H1 (cell line): ENCODE results near the gene PIGH. TPM values are rescaled to one million over a fixed set of nuclear protein-coding genes. Genes with fewer than 3 reads are reported as not detected.

Experiments used
- CTCF ChIA-PET: fragments of 300-600 bp; sonication (Branson Sonifier 250); formaldehyde crosslinking; loops from one replicate; lab custom pipeline; 2021; ENCODE audit not compliant: partially characterized antibody; lab: Charles Lee
- POLR2A ChIA-PET: fragments of 300-600 bp; sonication (Branson Sonifier 250); formaldehyde crosslinking; loops from one replicate; lab custom pipeline; 2021; ENCODE audit warnings: inconsistent platforms; ENCODE audit not compliant: partially characterized antibody; lab: Charles Lee
- DNase-seq, 2 experiments: peaks; one replicate each; pipeline versions ENCODE4 v3.0.0 to v3.0.0-alpha.2; 2010 to 2022; ENCODE audit warnings: low spot score in 2 of 2, low read depth in 1 of 2, mixed read lengths in 1 of 2
- FAIRE-seq: peaks from 2 replicates; lab custom pipeline; 2011; peaks lifted over from hg19 to GRCh38; lab: Jason Lieb, UNC
- H2AFZ ChIP-seq: 2 replicates; pipeline ENCODE4 v1.8.1; 2012; ENCODE audit warnings: low read length, inconsistent platforms
- H2AK5ac ChIP-seq: 2 replicates; pipeline ENCODE4 v1.6.1; 2013; ENCODE audit warnings: low read depth, low read length
- H2BK120ac ChIP-seq: replicated peaks from 2 replicates; pipeline ENCODE3; 2013; ENCODE audit warnings: low read depth, low read length, inconsistent platforms
- H2BK12ac ChIP-seq: 2 replicates; pipeline ENCODE4 v1.6.1; 2013; ENCODE audit warnings: low read depth, low read length
- H2BK15ac ChIP-seq: 2 replicates; pipeline ENCODE4 v1.6.1; 2013; ENCODE audit warnings: low read length
- H2BK20ac ChIP-seq: 2 replicates; pipeline ENCODE4 v1.6.1; 2013; ENCODE audit warnings: low read length
- H2BK5ac ChIP-seq: 2 replicates; pipeline ENCODE4 v1.6.1; 2013; ENCODE audit warnings: low read depth, low read length
- H3K14ac ChIP-seq: 2 replicates; pipeline ENCODE4 v1.6.1; 2013; ENCODE audit warnings: inconsistent platforms; ENCODE audit not compliant: insufficient read length
- H3K18ac ChIP-seq: 2 replicates; pipeline ENCODE4 v1.6.1; 2013; ENCODE audit warnings: low read length; ENCODE audit errors: extremely low read depth
- H3K23ac ChIP-seq: 2 replicates; pipeline ENCODE4 v1.6.1; 2013; ENCODE audit warnings: inconsistent platforms; ENCODE audit not compliant: insufficient read length
- H3K23me2 ChIP-seq: 2 replicates; pipeline ENCODE4 v1.6.1; 2013; ENCODE audit warnings: low read depth, low read length
- H3K27ac ChIP-seq: 2 replicates; pipeline ENCODE4 v1.6.1; 2011; ENCODE audit warnings: low read depth, low read length, inconsistent platforms
- H3K27me3 ChIP-seq, 4 experiments: replicated peaks in 1 of 4; 1 replicate in 1 of 4; 2 replicates in 3 of 4; pipeline versions ENCODE4 v1.6.1 to v1.8.1; 2011 to 2013; ENCODE audit warnings: low read length in 3 of 4, mild to moderate bottlenecking in 3 of 4, inconsistent platforms in 2 of 4, mixed read lengths in 2 of 4, moderate library complexity in 1 of 4; ENCODE audit not compliant: control insufficient read depth in 3 of 4, insufficient read depth in 3 of 4; ENCODE audit errors: extremely low read depth in 1 of 4
- H3K36me3 ChIP-seq, 4 experiments: 2 replicates each; pipeline versions ENCODE4 v1.6.1 to v1.8.1; 2011 to 2013; ENCODE audit warnings: mild to moderate bottlenecking in 4 of 4, low read length in 3 of 4, moderate library complexity in 2 of 4, control low read depth in 1 of 4, inconsistent platforms in 1 of 4; ENCODE audit not compliant: insufficient read depth in 4 of 4, control insufficient read depth in 2 of 4
- H3K4ac ChIP-seq: replicated peaks from 2 replicates; pipeline ENCODE3; 2013; ENCODE audit warnings: low read length, low read depth, mixed read lengths, inconsistent platforms; ENCODE audit not compliant: insufficient read length
- H3K4me1 ChIP-seq, 4 experiments: replicated peaks in 1 of 4; 1 replicate in 1 of 4; 2 replicates in 3 of 4; pipeline versions ENCODE4 v1.6.1 to v1.8.1; 2011 to 2013; ENCODE audit warnings: low read length in 3 of 4, inconsistent platforms in 2 of 4, mixed read lengths in 1 of 4; ENCODE audit not compliant: insufficient read depth in 4 of 4, control insufficient read depth in 3 of 4
- H3K4me2 ChIP-seq, 2 experiments: 2 replicates each; pipeline versions ENCODE4 v1.6.1 to v1.8.1; 2011 to 2013; ENCODE audit warnings: low read depth in 2 of 2, low read length in 2 of 2, control low read depth in 1 of 2, inconsistent platforms in 1 of 2, mild to moderate bottlenecking in 1 of 2; ENCODE audit not compliant: insufficient read depth in 1 of 2
- H3K4me3 ChIP-seq, 4 experiments: fragments of 200-600, 300-600 bp in 1 of 4; sonication (generic), shearing (Covaris generic), sonication (Bioruptor Twin) in 1 of 4; 2 replicates each; pipeline versions ENCODE4 v1.5.1 to v1.8.1; 2011 to 2016; ENCODE audit warnings: low read length in 4 of 4, low read depth in 3 of 4, control low read depth in 2 of 4, inconsistent platforms in 2 of 4, mild to moderate bottlenecking in 2 of 4, mixed read lengths in 1 of 4, moderate library complexity in 1 of 4; ENCODE audit not compliant: insufficient read depth in 2 of 4; ENCODE audit errors: extremely low read depth in 1 of 4
- H3K56ac ChIP-seq: replicated peaks from 2 replicates; pipeline ENCODE3; 2013; ENCODE audit warnings: low read depth, mild to moderate bottlenecking, mixed read lengths, low read length, inconsistent platforms; ENCODE audit not compliant: insufficient read length
- H3K79me1 ChIP-seq: 2 replicates; pipeline ENCODE4 v1.6.1; 2013; ENCODE audit warnings: low read depth, low read length, control low read depth
- H3K79me2 ChIP-seq, 2 experiments: 2 replicates each; pipeline versions ENCODE4 v1.6.1 to v1.8.1; 2012 to 2013; ENCODE audit warnings: low read length in 2 of 2, mild to moderate bottlenecking in 2 of 2, inconsistent platforms in 1 of 2; ENCODE audit not compliant: insufficient read depth in 2 of 2, control insufficient read depth in 1 of 2
- H3K9ac ChIP-seq, 4 experiments: replicated peaks in 1 of 4; 1 replicate in 1 of 4; 2 replicates in 3 of 4; pipeline versions ENCODE4 v1.6.1 to v1.8.1; 2011 to 2013; ENCODE audit warnings: low read depth in 3 of 4, low read length in 3 of 4, control low read depth in 2 of 4, mild to moderate bottlenecking in 2 of 4, moderate library complexity in 2 of 4, inconsistent platforms in 1 of 4; ENCODE audit errors: extremely low read depth in 1 of 4
- H3K9me3 ChIP-seq, 2 experiments: 2 replicates each; pipeline versions ENCODE4 v1.6.1 to v1.8.1; 2012 to 2013; ENCODE audit warnings: mild to moderate bottlenecking in 2 of 2, moderate library complexity in 2 of 2, control low read depth in 1 of 2, inconsistent platforms in 1 of 2, low read depth in 1 of 2, low read length in 1 of 2, mixed read lengths in 1 of 2; ENCODE audit not compliant: insufficient read depth in 2 of 2
- H4K20me1 ChIP-seq, 2 experiments: replicated peaks in 1 of 2; 2 replicates each; pipeline versions ENCODE3 to v1.8.1; 2011 to 2013; ENCODE audit warnings: inconsistent platforms in 2 of 2, low read length in 2 of 2, mild to moderate bottlenecking in 1 of 2; ENCODE audit not compliant: insufficient read depth in 2 of 2, control insufficient read depth in 1 of 2
- H4K5ac ChIP-seq: 2 replicates; pipeline ENCODE4 v1.6.1; 2013; ENCODE audit warnings: low read length, low read depth, mixed read lengths, inconsistent platforms; ENCODE audit not compliant: insufficient read length
- H4K8ac ChIP-seq: 2 replicates; pipeline ENCODE4 v1.8.0; 2013; ENCODE audit warnings: mild to moderate bottlenecking, moderate library complexity, low read length, inconsistent platforms; ENCODE audit not compliant: insufficient read depth; ENCODE audit errors: extremely low read depth
- H4K91ac ChIP-seq: replicated peaks from 2 replicates; pipeline ENCODE3; 2013; ENCODE audit warnings: low read length, mixed read lengths, inconsistent platforms; ENCODE audit not compliant: insufficient read length
- CTBP2 ChIP-seq: IDR thresholded peaks from 2 replicates; pipeline ENCODE4 v1.7.0; 2011; ENCODE audit warnings: borderline replicate concordance, mild to moderate bottlenecking, moderate library complexity, mixed read lengths, low read length; ENCODE audit not compliant: insufficient read depth, insufficient read length
- KDM1A ChIP-seq: fragments of 200-600, 300-600 bp; sonication (generic); IDR thresholded peaks from 2 replicates; pipeline ENCODE4 v1.7.1; 2016; ENCODE audit warnings: mild to moderate bottlenecking, low read length, borderline replicate concordance
- MAX ChIP-seq: IDR thresholded peaks from 2 replicates; pipeline ENCODE4 v1.6.1; 2012; ENCODE audit warnings: inconsistent platforms
- PHF8 ChIP-seq: fragments of 200-600 bp; sonication (generic); conservative IDR thresholded peaks from 2 replicates; pipeline ENCODE4 v1.7.1; 2012; ENCODE audit warnings: low read depth, mild to moderate bottlenecking, inconsistent platforms, low read length, moderate library complexity
- RAD21 ChIP-seq, 2 experiments: IDR thresholded peaks in 1 of 2; conservative IDR thresholded peaks in 1 of 2; 2 replicates each; pipeline ENCODE4 v1.6.1; 2011; ENCODE audit warnings: low read depth in 2 of 2, low read length in 2 of 2, improper control_type of control experiment in 1 of 2, inconsistent platforms in 1 of 2, mild to moderate bottlenecking in 1 of 2, moderate library complexity in 1 of 2
- SIN3A ChIP-seq, 2 experiments: IDR thresholded peaks in 1 of 2; conservative IDR thresholded peaks in 1 of 2; 2 replicates each; pipeline ENCODE4 v1.6.1; 2011 to 2012; ENCODE audit warnings: low read length in 2 of 2, improper control_type of control experiment in 1 of 2, low read depth in 1 of 2, mild to moderate bottlenecking in 1 of 2
- SP2 ChIP-seq: IDR thresholded peaks from 2 replicates; pipeline ENCODE4 v1.6.1; 2012; ENCODE audit warnings: mild to moderate bottlenecking, low read length, inconsistent platforms
- TAF1 ChIP-seq: IDR thresholded peaks from 2 replicates; pipeline ENCODE4 v1.6.1; 2011; ENCODE audit warnings: mild to moderate bottlenecking, low read depth, low read length
- TEAD4 ChIP-seq: IDR thresholded peaks from 2 replicates; pipeline ENCODE4 v1.6.1; 2012; ENCODE audit warnings: low read depth, low read length, inconsistent platforms, mixed read lengths
- WGBS, 2 experiments: shearing (Covaris generic) in 1 of 2; methylation state at CpG; one replicate each; pipeline versions ENCODE4 v1.1.6 to v1.1.7; 2013 to 2015; ENCODE audit warnings: low lambda C conversion rate in 2 of 2, mixed read lengths in 2 of 2, inconsistent platforms in 1 of 2, low coverage in 1 of 2, missing lambda C conversion rate in 1 of 2; ENCODE audit not compliant: insufficient replicate concordance in 2 of 2, insufficient coverage in 1 of 2, insufficient read length in 1 of 2; ENCODE audit errors: extremely low coverage in 1 of 2, missing lambda C conversion rate in 1 of 2; 5-methylcytosine and 5-hydroxymethylcytosine counted together
- polyA plus RNA-seq, 7 experiments: library from polyadenylated mRNA; depleted of rRNA in 3 of 7; stranded (reverse) in 5 of 7; unstranded in 2 of 7; fragments of >200 nt in 5 of 7; fragments of 200-250 nt in 2 of 7; gene quantifications; 1 replicate in 5 of 7; 2 replicates in 1 of 7; 4 replicates in 1 of 7; pipeline versions ENCODE4 v1.2.1 to v1.2.3, GENCODE V29; 2011 to 2013; ENCODE audit warnings: missing spikeins in 2 of 7, mixed read lengths in 2 of 7
- total RNA-seq: library from RNA; stranded (reverse); fragmentation: NEBNext Ultra II Directional; extraction: Animal tissue kit (Norgen Biotek cat#: 25700); gene quantifications from 2 replicates; pipeline ENCODE4 v1.2.1, GENCODE V29; 2021
- TF ChIP-seq, protein P1 (sequence below): IDR thresholded peaks from 2 replicates; pipeline ENCODE4 v1.6.1; 2012; ENCODE audit warnings: inconsistent platforms
- TF ChIP-seq, protein P2 (sequence below): IDR thresholded peaks from 2 replicates; pipeline ENCODE4 v1.6.1; 2011; ENCODE audit warnings: low read depth, mild to moderate bottlenecking, low read length; ENCODE audit not compliant: insufficient read depth

Gene PIGH
- total and polyA plus RNA-seq, 2 of the 8 experiments (the other 6 are each of a cell fraction or from before 2014, with no cell fraction given): 7.2 to 8.6 TPM

DNA sequence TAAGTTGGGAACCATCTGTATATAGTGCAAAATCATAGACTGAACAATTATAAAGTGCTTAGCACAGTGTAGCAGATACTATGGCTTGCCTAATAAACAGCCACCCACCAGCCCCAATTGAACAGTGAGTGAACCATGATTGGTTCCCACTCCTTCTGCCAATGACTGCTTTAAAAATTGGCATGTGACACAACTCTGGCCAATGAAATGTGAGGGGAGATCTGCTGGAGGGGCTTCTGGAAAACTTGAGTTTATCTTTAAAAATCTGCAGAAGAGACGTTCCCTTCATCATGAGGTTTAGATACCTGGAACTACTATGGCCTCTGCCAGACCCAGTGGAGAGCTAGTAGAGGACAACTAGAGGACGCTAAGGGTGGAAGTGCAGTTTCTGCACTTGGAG, 4.7 kb downstream of the PIGH start:
- POLR2A ChIA-PET: no interaction called here
- 89% methylated on average over 2 of the region's 2 CpGs; no CpG with 5 or more reads in 1 of the 2 experiments for WGBS, 2 experiments
- CTCF ChIA-PET: interaction anchor here (1.2 to 4.8 kb wide), 4 partner anchors 10 to 72 kb away, joined by 3 to 28 read pairs (median 4); no protein-coding TSS in a partner anchor

More for the DNA sequence above, 4.7 kb downstream of the PIGH start:
- no peaks in the 10 kb centered on the region for H3K79me2 ChIP-seq
- no peak overlapping the region for H3K4me2 ChIP-seq
- H2BK15ac ChIP-seq: no peak overlapping the region
- H3K4me3 ChIP-seq: no peak overlapping the region
- no peaks in the 10 kb centered on the region; a peak in 1 of 7 replicates for H3K4me1 ChIP-seq
- H3K9ac ChIP-seq: no peak overlapping the region
- H2BK120ac ChIP-seq: no peak overlapping the region
- no peak for TF ChIP-seq TAF1
- TF ChIP-seq PHF8: no peak
- TF ChIP-seq, protein P1, sequence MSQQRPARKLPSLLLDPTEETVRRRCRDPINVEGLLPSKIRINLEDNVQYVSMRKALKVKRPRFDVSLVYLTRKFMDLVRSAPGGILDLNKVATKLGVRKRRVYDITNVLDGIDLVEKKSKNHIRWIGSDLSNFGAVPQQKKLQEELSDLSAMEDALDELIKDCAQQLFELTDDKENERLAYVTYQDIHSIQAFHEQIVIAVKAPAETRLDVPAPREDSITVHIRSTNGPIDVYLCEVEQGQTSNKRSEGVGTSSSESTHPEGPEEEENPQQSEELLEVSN: no peak
- TF ChIP-seq RAD21 (IDR thresholded peaks at IDR 0.05 in 1 of 2, conservative IDR thresholded peaks at IDR 0.05 in 1 of 2; ENCODE audit: low read depth in 2 of 2, low read length in 2 of 2): no peak
- no peak for TF ChIP-seq KDM1A
- TF ChIP-seq, protein P2, sequence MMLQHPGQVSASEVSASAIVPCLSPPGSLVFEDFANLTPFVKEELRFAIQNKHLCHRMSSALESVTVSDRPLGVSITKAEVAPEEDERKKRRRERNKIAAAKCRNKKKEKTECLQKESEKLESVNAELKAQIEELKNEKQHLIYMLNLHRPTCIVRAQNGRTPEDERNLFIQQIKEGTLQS: no peak
- TF ChIP-seq MAX: no peak
- TF ChIP-seq SP2: no peak
- no peak for TF ChIP-seq TEAD4
- no peak for TF ChIP-seq CTBP2
- TF ChIP-seq SIN3A (conservative IDR thresholded peaks at IDR 0.05 in 1 of 2, IDR thresholded peaks at IDR 0.05 in 1 of 2; ENCODE audit: low read depth in 1 of 2, low read length in 2 of 2): no peak
- TF ChIP-seq, all 59 proteins: peak for 0
- Histone ChIP-seq H3K18ac (no peak overlapping the region), H3K4ac (no peak overlapping the region), H2AK5ac (no peak overlapping the region), H4K8ac (no peak overlapping the region), H4K91ac (no peak overlapping the region), H3K79me1 (no peaks in the 10 kb centered on the region), H3K27ac (no peak overlapping the region), H3K56ac (no peak overlapping the region), H2AFZ (no peak overlapping the region), H4K20me1 (no peaks in the 10 kb centered on the region), H3K23ac (no peak overlapping the region), H2BK5ac (no peak overlapping the region), H4K5ac (no peak overlapping the region), H3K36me3 (no peaks in the 10 kb centered on the region), H3K23me2 (peaks cover 2% of the 10 kb centered on the region; the same call in 1 of the 2 replicates), H2BK12ac (no peak overlapping the region), H3K9me3 (no peaks in the 10 kb centered on the region; a peak in 1 of 4 replicates), H2BK20ac (no peak overlapping the region), H3K14ac (no peak overlapping the region), H3K27me3 (peaks cover 0 to 5% (median under 1%) of the 10 kb centered on the region in 4 experiments; a peak in 1 of 7 replicates)
- no peak for DNase-seq
- FAIRE-seq: no peak
